AG09319 (cell line): ENCODE results near the gene MLLT3.

ENCODE experiments used
- DNase-seq: peaks from one replicate; pipeline ENCODE4 v3.0.0-alpha.2; 2010; ENCODE audit warnings: low read depth; ENCODE audit errors: extremely low read depth
- CTCF ChIP-seq: IDR thresholded peaks from 2 replicates; pipeline ENCODE4 v1.5.1; 2011; ENCODE audit warnings: low read depth, mild to moderate bottlenecking, inconsistent platforms, low read length, moderate library complexity

MLLT3 gene

GRCh38 chr9:20579524-20580314 is 42.6 kb downstream of the MLLT3 start:
- DNase-seq = no peak

GRCh38 chr9:20573023-20573422 is 49.3 kb downstream of the MLLT3 start:
- no peak for DNase-seq
- TF ChIP-seq CTCF = no peak

More at GRCh38 chr9:20579524-20580314, 42.6 kb downstream of the MLLT3 start:
- no peak for TF ChIP-seq CTCF

- TF ChIP-seq CTCF = no peak
- DNase-seq = no peak
Observed at GRCh38 chr9:20570756-20571155, 51.5 kb downstream of the MLLT3 start.

GRCh38 chr9:20570087-20570486 is 52.2 kb downstream of the MLLT3 start:
- DNase-seq = no peak
- TF ChIP-seq CTCF = no peak

- no peak for TF ChIP-seq CTCF
- no peak for DNase-seq
Observed at GRCh38 chr9:20569525-20569924, 52.8 kb downstream of the MLLT3 start.

- TF ChIP-seq CTCF = no peak
- DNase-seq = no peak
Observed at GRCh38 chr9:20568400-20568799, 53.9 kb downstream of the MLLT3 start.

GRCh38 chr9:20566401-20566800 is 55.9 kb downstream of the MLLT3 start:
- no peak for TF ChIP-seq CTCF
- DNase-seq = no peak
